Kidney (tissue), 14 donors: ENCODE data around the gene SLC25A21. TPM values are rescaled to one million over a fixed set of nuclear protein-coding genes. Genes with fewer than 3 reads are reported as not detected.

Source experiments
- DNase-seq, 5 donors: peaks; one replicate each; pipeline ENCODE4 v3.0.0-alpha.2; 2013 to 2020
- FAIRE-seq: peaks from 2 replicates; lab custom pipeline; 2012; peaks lifted over from hg19 to GRCh38; lab: Jason Lieb, UNC
- H3K27ac ChIP-seq, 2 donors: one replicate each; pipeline ENCODE4 v1.7.0; 2013; ENCODE audit warnings: low read depth in 2 of 2, low read length in 2 of 2, inconsistent platforms in 1 of 2
- H3K27me3 ChIP-seq: one replicate; pipeline ENCODE4 v1.7.1; 2013; ENCODE audit warnings: low read length, inconsistent platforms; ENCODE audit not compliant: control insufficient read depth, insufficient read depth
- H3K36me3 ChIP-seq, 3 donors: one replicate each; pipeline versions ENCODE4 v1.7.0 to v1.7.1; 2013; ENCODE audit warnings: low read length in 3 of 3, control low read depth in 1 of 3, inconsistent platforms in 1 of 3; ENCODE audit not compliant: insufficient read depth in 3 of 3, control insufficient read depth in 2 of 3
- H3K4me1 ChIP-seq, 3 donors: one replicate each; pipeline versions ENCODE4 v1.7.0 to v1.7.1; 2013; ENCODE audit warnings: low read length in 3 of 3, inconsistent platforms in 1 of 3, low read depth in 1 of 3; ENCODE audit not compliant: control insufficient read depth in 2 of 3, insufficient read depth in 2 of 3
- H3K4me3 ChIP-seq, 3 donors: one replicate each; pipeline versions ENCODE4 v1.7.0 to v1.8.1; 2013; ENCODE audit warnings: low read length in 3 of 3, control low read depth in 1 of 3, inconsistent platforms in 1 of 3
- H3K9ac ChIP-seq, 3 donors: one replicate each; pipeline versions ENCODE4 v1.7.0 to v1.7.1; 2013; ENCODE audit warnings: low read length in 3 of 3, control low read depth in 1 of 3, inconsistent platforms in 1 of 3
- H3K9me3 ChIP-seq, 3 donors: one replicate each; pipeline versions ENCODE4 v1.7.0 to v1.7.1; 2013; ENCODE audit warnings: low read length in 3 of 3, control low read depth in 1 of 3, inconsistent platforms in 1 of 3; ENCODE audit not compliant: control insufficient read depth in 2 of 3, insufficient read depth in 1 of 3
- CTCF ChIP-seq: IDR thresholded peaks from 3 replicates; pipeline ENCODE4 v1.5.1; 2012; ENCODE audit warnings: mild to moderate bottlenecking, moderate library complexity, borderline replicate concordance; ENCODE audit not compliant: insufficient read depth; ENCODE audit errors: extremely low read depth
- intact Hi-C: fragments of 100-400 bp; cut with DNase I; formaldehyde crosslinking; loops from one replicate; pipeline ENCODE4 v1.11.1; 2022
- polyA plus RNA-seq: library from polyadenylated mRNA; stranded (reverse); fragments of 350-450 nt; fragmentation: Illumina TruSeq; extraction: RNeasy Lipid Tissue Mini Kit (QIAGEN cat#74804); gene quantifications from one replicate; pipeline ENCODE4 v1.2.3, GENCODE V29; 2014; ENCODE audit warnings: low read depth, low replicate concordance; ENCODE audit not compliant: insufficient read depth
- total RNA-seq: library from RNA; stranded (reverse); fragmentation: NEBNext Ultra II Directional; extraction: Animal tissue kit (Norgen Biotek cat#: 25700); gene quantifications from one replicate; pipeline ENCODE4 v1.2.1, GENCODE V29; 2021
- donor health status: control.
- donor health status: control.
- donor health status: control.
- donor health status: control.
- donor health status: control.
- donor health status: DM: yes; HTN: yes; CAD: no.
- donor health status: Normal renal cell carcinoma (clear cell type).

The SLC25A21 gene
- total and polyA plus RNA-seq, 2 donors from 2014 or later = 1.3 to 1.4 TPM

- Histone ChIP-seq H3K4me3 (no peak overlapping the region), H3K27ac (no peak overlapping the region), H3K9ac (no peak overlapping the region), H3K9me3 (no peaks in the 10 kb centered on the region), H3K36me3 (no peaks in the 10 kb centered on the region), H3K27me3 (no peaks in the 10 kb centered on the region), H3K4me1 (no peaks in the 10 kb centered on the region)
- FAIRE-seq (no peak), DNase-seq (no peak)
- intact Hi-C loops = no loop called here
- no peak for TF ChIP-seq CTCF
Observed at GRCh38 chr14:37062191-37062803, 110.1 kb downstream of the SLC25A21 start.

DNA sequence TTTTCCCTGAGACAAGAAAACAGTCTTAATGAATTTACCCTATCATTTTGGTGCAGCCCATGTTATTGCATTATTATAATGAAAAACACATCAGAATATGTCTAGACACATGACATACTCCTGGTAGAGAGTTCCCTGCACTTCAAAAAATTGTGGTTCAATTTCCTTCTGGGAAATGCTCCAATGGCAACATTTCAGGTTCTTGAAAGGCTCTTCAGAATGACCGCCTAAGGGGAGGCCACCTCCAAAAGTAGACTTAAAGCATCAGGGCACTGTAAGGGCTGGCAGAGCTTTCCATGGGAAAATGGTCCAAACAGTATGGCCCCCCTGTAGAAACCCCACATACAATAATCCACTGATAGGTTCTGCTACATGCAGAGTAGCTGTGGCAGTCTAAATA, 110.7 kb downstream of the SLC25A21 start:
- H3K4me3 ChIP-seq = no peak overlapping the region
- DNase-seq (no peak), FAIRE-seq (no peak)
- TF ChIP-seq CTCF = no peak
- no peaks in the 10 kb centered on the region for H3K9me3 ChIP-seq
- H3K36me3 ChIP-seq = no peaks in the 10 kb centered on the region
- no peak overlapping the region for H3K27ac ChIP-seq
- H3K27me3 ChIP-seq = no peaks in the 10 kb centered on the region
- no peaks in the 10 kb centered on the region for H3K4me1 ChIP-seq
- intact Hi-C loops = no loop called here
- no peak overlapping the region for H3K9ac ChIP-seq

DNA sequence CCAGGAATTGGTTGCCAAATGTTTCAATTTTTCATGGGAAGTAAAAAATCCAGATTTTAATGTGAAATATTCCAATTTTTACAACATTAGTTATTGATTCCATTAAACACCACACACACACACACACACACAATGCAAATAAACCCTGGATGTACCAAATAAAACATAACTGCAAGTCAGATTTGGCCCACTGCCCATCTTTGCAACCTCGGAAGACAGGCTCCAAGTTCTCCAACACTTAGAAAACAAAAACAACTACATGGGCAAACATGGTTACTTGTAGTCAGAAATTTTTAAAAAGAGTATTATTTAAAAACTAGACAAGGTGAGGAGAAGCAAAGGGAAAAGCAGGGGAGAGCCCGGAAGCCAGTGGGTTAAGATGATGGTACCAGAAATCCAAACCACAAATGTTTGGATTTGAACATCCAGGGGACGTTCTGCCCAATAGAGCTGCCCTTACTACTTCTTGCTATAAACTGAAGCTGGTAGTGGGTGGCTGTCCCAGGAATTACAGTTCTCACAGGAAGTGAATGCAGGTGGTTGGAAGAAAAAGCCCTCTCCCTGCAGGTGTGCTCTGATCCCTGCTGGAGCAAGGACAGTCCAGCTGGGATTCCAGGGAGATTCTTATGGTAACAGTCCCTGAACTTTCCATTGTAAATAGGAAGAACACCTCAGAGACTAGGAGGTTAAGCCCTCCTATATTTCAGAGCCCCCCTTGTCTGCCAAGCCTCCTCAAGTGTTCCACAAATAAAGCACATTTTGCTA, 111.7 kb downstream of the SLC25A21 start:
- intact Hi-C loops = no loop called here
- Histone ChIP-seq H3K4me3 (no peak overlapping the region), H3K27ac (no peak overlapping the region), H3K9ac (no peak overlapping the region), H3K27me3 (no peaks in the 10 kb centered on the region), H3K4me1 (no peaks in the 10 kb centered on the region), H3K36me3 (no peaks in the 10 kb centered on the region), H3K9me3 (no peaks in the 10 kb centered on the region)
- FAIRE-seq (no peak), DNase-seq (no peak)
- TF ChIP-seq CTCF = no peak
